A549 (cell line): ENCODE measurements around the gene SART3.

Source experiments
- BHLHE40 ChIP-seq: IDR thresholded peaks from 2 replicates; pipeline ENCODE4 v1.6.1; 2012; ENCODE audit warnings: low read depth, low read length, inconsistent platforms
- CBX2 ChIP-seq: fragments of 200-600 bp; sonication (generic); IDR thresholded peaks from 2 replicates; pipeline ENCODE4 v1.6.1; 2016; ENCODE audit warnings: low read depth, mild to moderate bottlenecking, borderline replicate concordance
- CBX8 ChIP-seq: fragments of 200-600 bp; sonication (generic); IDR thresholded peaks from 2 replicates; pipeline ENCODE4 v1.6.1; 2016
- CHD4 ChIP-seq: fragments of 200-600 bp; sonication (generic); IDR thresholded peaks from 2 replicates; pipeline ENCODE4 v1.6.1; 2016; ENCODE audit warnings: antibody characterized with exemption, mild to moderate bottlenecking, borderline replicate concordance
- CTCF ChIP-seq: fragments of >200 bp; sonication (Bioruptor Twin); formaldehyde crosslinking; IDR thresholded peaks from 3 replicates; pipeline ENCODE4 v1.5.1; 2016
- HOXB5 ChIP-seq: fragments of 250-450 bp; sonication (Bioruptor Pico); IDR thresholded peaks from 2 replicates; pipeline ENCODE4 v1.5.0; 2020; ENCODE audit warnings: mild to moderate bottlenecking, moderate library complexity
- JUN ChIP-seq, 2 experiments: fragments of >200 bp; sonication (Bioruptor Twin); formaldehyde crosslinking; IDR thresholded peaks; 2 replicates in 1 of 2; 3 replicates in 1 of 2; pipeline ENCODE4 v1.6.1; 2016 to 2017
- KDM1A ChIP-seq: fragments of 200-600 bp; sonication (generic); IDR thresholded peaks from 2 replicates; pipeline ENCODE4 v1.6.1; 2016; ENCODE audit warnings: low read depth, mild to moderate bottlenecking
- MAX ChIP-seq: IDR thresholded peaks from 2 replicates; pipeline ENCODE4 v1.6.1; 2012
- POLR2A ChIP-seq: IDR thresholded peaks from 2 replicates; pipeline ENCODE4 v1.6.1; 2012; ENCODE audit warnings: mild to moderate bottlenecking, low read length
- RARB ChIP-seq: fragments of 250-450 bp; sonication (Bioruptor Pico); IDR thresholded peaks from 2 replicates; pipeline ENCODE4 v1.8.0; 2021; ENCODE audit warnings: mild to moderate bottlenecking, moderate library complexity

- TF ChIP-seq CBX8 (no peak), JUN (IDR thresholded peaks at IDR 0.05) (no peak), HOXB5 (no peak), CTCF (no peak), KDM1A (no peak), BHLHE40 (no peak), CHD4 (no peak), MAX (no peak), RARB (CRISPR knock-in tag) (no peak), CBX2 (no peak), POLR2A (no peak)
Measured at GRCh38 chr12:108495823-108496579, 65.0 kb downstream of the SART3 start.
